ENCODE measurements around the gene SPCS3.
"Not testable (repeated sequence)": the region's sequence is repeated elsewhere in the genome, so short reads cannot be mapped to it uniquely, and the experiment has no call there.

Gene SPCS3

DNA sequence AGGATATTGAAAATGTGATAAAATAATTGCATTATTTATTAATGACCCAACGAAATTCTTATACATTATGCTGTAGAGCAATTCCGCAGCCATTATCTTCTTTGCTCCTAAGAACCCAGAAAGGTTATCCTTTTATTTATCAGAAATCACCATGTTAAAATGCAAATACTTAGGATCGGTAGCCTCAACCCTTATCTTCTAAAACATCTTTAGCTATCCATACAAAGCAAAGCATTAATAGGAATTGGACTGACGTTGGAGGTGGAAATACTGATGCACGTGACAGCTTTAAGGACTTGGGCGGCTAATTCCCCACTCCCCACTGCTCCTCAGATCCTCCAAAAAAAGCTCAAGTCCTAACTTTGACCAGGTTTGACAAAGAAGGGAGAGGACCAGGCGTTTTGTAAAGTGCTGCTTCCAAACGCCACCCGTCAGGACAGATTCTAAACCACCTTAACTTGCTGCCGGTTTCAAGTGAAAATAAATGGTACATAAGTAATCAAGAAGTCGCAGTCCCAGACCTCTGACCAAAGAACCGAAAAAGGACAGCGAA is 539 bp upstream of the SPCS3 start:
- TF ChIP-seq ZNF274 (IDR thresholded peaks at IDR 0.05; ENCODE audit: low read depth, low read length) = no peak
- peak overlapping the region; percentile 94 for H3K4me3 ChIP-seq (ENCODE audit: low read length)

DNA sequence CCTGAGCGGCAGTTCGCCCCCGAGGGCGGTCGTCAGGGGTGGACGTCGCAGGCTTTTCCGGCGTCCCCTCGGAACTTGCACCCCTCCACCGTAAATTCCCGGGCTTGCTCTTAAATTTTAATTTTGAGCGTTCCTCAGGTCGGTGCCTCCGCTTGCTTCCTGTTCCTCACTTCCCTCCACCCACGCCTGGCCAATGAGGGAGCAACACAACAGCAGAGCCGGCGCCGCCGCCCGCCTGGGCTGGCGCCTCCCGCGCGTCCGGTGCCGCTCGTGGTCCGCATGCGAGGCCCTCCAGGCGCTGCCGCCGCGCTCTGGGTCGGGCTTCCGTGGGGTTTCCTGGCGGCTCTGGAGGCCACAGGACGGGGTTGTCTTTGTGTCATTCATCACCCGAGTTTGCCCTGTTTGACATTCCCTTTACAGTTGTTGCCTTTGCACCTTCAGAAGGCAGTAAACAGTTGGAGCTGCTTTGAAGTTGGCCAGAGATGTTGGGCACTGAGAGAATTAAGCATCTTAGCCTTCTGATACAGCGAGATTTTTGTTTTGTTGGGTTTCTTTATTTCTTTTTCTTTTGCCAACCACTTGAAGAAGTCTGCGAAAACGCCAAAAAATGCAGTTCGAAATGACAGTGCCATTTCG is 692 bp downstream of the SPCS3 start:
- H3K4me3 ChIP-seq (ENCODE audit: low read length) = peak overlapping the region; percentile 96
- TF ChIP-seq ZNF274 (IDR thresholded peaks at IDR 0.05; ENCODE audit: low read depth, low read length) = no peak

DNA sequence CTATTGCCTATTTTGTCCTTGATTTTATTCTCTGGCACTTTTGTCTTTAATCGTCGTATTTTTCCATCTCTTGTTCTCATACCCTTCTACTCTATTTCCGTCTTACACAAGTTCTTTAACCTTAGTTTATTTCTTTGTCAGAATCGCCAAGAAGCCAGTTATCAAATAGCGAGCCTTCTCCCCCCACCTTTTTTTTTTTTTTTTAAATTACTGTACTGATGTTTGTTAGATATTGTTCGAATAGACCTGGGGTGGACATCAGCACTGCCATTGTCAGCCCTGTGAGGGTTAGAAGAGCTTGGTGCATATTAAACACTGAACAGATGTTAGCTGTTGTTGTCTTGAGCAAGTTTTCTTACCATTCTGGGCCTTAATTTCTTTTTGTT is 1.2 kb downstream of the SPCS3 start:
- peak overlapping the region; percentile 96 for H3K4me3 ChIP-seq (ENCODE audit: low read length)
- TF ChIP-seq ZNF274 (IDR thresholded peaks at IDR 0.05; ENCODE audit: low read depth, low read length) = no peak

DNA sequence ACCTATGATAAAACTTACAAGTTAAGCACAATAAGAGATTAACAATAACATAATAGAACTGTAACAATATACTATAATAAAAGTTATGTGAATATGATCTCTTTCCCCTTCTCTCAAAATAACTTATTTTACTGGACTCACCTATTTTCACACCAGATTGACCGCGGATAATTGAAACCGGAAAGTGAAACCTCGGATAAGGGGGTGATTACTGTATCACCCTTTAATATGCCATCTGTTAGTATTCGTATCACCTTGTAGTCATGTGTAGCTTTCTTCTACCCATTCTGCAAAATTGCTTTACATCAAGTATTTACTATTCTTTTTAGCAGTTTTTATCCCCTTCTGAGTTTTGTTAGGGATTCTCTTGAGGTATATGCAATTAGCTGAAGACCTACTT is 1.8 kb downstream of the SPCS3 start:
- no peak for TF ChIP-seq ZNF274 (IDR thresholded peaks at IDR 0.05; ENCODE audit: low read depth, low read length)

DNA sequence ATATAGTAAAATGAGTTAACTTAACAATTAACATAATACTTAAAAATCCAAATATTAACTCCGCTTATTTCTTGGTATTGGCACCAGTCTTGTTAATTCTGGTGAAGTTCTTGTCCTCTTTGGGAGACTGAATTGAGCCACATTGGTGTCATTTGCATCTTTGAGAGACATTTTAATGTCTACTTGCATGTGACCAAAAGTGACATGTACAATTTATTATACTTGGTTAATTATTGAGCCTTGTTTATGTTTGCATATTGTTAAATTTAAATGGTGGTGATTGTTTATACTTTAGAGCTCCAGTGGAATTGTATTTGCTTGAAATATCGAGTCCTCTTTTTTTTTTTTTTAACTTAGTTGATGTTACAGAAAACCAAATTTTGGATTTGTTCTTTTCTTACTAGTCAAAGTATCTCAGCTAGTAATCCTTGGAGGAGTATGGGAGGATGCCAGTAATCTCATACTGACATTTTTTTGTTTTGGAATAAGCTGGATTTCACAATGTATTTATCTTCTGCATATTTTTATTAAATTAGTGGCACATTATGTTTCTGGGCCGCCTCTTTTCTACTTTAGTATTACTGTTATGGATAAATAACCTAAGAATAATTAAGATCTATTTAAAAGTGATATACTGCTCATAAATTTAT is 3.9 kb downstream of the SPCS3 start:
- H3K4me3 ChIP-seq (ENCODE audit: low read length) = no peak overlapping the region
- no peak for TF ChIP-seq ZNF274 (IDR thresholded peaks at IDR 0.05; ENCODE audit: low read depth, low read length)

More for the DNA sequence above, 1.8 kb downstream of the SPCS3 start:
- H3K4me3 ChIP-seq (ENCODE audit: low read length) = peak overlapping the region; percentile 96; the same call in 1 of the 2 replicates

DNA sequence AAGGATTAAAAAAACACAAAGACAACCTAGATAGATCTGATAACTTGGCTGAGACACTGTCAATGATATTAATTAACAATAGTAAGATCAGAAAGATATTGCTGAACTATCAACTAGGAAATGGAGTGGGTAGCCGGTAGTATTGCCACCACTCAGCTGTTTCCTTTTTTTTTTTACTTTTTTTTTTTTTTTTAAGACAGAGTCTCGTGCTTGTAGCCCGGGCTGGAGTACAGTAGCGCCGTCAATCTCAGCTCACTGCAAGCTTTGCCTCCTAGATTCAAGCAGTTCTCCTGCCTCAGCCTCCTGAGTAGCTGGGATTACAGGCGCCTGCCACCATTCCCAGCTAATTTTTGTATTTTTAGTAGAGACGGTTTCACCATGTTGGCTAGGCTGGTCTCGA is 5.1 kb downstream of the SPCS3 start:
- not testable (repeated sequence) for H3K4me3 ChIP-seq (ENCODE audit: low read length)

DNA sequence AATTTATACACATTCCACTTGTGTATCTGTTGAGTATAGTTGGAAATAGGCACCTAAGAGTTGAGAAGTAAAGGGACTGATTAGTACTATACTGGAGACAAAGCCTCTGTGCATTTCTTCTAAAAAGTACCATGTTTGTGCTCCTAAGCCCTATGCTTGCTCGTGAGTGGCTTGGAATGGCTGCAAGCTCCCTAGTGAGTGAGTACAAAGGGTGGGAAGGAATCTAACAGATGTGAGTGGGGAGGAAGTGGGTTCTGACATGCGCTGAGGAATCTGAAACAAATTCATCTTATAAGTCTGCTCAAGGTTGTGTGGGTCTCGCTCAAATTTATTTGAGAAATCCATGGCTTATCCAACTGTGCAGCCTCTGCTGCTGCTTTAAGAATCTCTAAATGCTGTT is 13.3 kb downstream of the SPCS3 start:
- TF ChIP-seq ZNF274 (IDR thresholded peaks at IDR 0.05; ENCODE audit: low read depth, low read length) = no peak
- H3K4me3 ChIP-seq (ENCODE audit: low read length) = no peak overlapping the region

DNA sequence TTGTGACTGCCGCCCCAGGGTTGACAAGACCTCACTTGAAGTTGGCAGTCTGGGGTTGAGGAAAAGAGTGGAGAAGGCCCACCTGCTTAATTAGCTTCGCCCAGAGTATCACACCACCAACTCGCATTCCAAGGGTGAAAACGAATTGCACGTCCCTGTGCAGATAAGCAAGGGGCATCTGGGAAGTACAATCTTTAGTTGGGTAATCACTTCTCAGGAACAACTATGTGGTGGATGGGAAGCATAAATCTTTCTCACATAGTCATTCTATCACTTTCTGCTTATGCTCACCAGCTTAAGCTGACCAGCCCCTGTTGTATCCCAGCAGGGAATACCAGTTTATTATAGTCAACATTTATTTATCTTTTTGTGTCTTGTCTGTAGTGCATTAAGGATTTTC is 14.3 kb downstream of the SPCS3 start:
- no peak for TF ChIP-seq ZNF274 (IDR thresholded peaks at IDR 0.05; ENCODE audit: low read depth, low read length)
- H3K4me3 ChIP-seq (ENCODE audit: low read length) = no peak overlapping the region

DNA sequence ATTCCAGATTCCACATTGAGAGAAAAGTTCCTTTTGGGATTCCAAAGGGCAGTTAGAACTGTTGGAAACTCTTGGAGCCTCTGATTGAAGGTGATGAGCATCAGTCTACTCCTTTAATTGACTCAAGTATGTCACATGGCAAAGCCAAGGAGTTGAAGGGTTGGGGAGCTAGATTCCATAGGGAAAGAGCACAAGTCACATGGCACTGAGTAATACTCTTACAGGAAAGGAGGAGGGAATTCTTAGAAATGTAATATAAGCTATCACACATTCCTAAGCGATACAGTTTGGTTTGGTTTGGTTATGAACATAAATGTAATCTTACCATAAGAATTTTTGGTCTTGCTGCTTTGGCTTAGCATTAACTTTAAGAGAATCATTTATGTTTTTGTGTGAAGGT is 15.7 kb downstream of the SPCS3 start:
- no peak for TF ChIP-seq ZNF274 (IDR thresholded peaks at IDR 0.05; ENCODE audit: low read depth, low read length)
- H3K4me3 ChIP-seq (ENCODE audit: low read length) = no peak overlapping the region

DNA sequence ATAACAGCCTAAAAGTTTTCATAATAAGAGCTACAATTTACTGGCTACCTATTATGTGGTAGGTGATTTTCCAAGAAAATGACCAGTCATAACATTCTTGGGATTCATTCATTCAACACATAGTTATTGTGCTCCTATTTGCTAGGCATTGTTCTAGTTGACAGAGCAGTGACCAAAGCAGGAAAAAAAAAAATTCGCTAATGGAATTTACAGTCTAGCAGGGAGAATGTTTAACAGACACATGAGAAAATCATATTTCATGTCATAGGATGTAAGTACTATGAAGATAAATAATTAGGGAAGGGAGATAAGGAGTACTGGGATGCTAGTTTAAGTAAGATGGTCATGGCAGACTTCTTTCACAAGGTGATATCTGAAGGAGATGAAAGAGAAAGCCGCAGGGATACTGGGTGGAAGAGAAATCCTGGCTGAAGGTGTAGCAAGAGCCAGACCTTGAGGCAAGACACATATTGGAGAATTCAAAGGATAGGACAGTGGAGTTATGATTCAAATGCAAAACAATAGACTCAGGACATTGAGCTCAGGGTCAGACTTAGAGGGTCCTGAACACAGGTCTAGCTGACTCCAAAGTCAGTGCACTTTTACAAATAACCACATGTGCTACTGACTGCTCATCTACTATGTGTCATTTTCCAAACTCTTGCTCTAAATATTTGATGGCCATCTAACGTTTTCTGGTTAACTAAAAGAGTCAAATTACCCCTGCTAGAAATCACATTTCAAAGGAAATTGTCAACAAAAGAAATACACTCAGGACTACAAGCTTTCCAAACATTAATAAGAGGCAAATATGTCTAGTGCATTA is 20.4 kb downstream of the SPCS3 start:
- no peak for TF ChIP-seq ZNF274 (IDR thresholded peaks at IDR 0.05; ENCODE audit: low read depth, low read length)
- no peak overlapping the region for H3K4me3 ChIP-seq (ENCODE audit: low read length)

DNA sequence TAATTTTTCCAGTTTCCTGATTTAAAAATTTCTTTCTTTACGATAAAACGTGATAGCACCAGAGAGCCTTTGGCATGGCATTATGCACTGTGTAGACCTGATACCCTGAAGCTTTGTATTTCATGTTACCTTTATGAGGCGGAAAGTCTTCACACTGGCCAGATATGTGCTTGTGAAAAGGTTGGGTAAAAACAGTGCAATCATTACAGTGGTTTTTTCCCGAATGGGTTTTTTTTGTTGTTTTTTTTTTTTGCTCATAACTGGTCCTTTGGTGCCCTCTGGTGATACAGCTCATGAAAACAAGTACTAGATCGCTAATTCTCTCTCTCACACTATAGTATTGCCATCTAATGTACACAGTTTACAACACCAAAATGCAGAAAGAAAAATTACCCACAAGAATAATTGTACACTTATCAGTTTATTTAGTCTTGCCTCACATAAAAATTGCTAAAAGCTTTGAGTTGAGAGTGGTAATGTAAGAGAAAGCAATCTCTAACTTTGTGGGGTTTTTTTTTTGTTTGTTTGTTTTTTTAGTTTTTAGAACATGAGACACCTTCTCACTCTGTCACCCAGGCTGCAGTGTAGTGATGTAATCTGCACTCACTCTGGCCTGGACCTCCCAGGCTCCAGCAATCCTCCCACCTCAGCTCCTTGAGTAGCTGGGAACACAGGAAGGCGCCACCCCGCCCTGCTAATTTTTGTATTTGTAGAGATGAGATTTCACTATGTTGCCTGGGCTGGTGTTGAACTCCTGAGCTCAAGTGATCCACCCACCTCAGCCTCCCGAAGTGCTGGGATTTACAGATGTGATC is 21.3 kb downstream of the SPCS3 start:
- TF ChIP-seq ZNF274 (IDR thresholded peaks at IDR 0.05; ENCODE audit: low read depth, low read length) = no peak
- no peak overlapping the region for H3K4me3 ChIP-seq (ENCODE audit: low read length)

DNA sequence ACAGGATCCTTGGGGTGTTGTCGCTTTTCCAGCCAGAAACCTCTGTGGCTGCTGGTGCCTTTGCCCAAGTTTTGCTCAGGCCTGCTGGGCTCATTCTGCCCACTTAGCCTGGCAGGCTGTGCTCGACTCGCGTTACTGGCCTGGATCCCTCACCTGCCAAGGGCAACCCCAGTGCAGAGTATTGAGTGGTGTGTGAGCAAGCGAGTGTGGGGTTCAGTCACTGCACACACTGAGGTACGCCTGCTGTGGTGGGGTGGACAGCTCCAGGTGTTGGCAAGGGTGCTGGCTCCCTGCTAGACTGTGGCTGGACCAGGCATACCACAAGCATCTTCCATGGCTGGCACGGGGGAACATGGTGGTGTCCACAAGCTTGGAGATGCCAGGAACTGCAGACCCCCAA is 22.6 kb downstream of the SPCS3 start:
- TF ChIP-seq ZNF274 (IDR thresholded peaks at IDR 0.05; ENCODE audit: low read depth, low read length) = no peak
- no peak overlapping the region for H3K4me3 ChIP-seq (ENCODE audit: low read length)

DNA sequence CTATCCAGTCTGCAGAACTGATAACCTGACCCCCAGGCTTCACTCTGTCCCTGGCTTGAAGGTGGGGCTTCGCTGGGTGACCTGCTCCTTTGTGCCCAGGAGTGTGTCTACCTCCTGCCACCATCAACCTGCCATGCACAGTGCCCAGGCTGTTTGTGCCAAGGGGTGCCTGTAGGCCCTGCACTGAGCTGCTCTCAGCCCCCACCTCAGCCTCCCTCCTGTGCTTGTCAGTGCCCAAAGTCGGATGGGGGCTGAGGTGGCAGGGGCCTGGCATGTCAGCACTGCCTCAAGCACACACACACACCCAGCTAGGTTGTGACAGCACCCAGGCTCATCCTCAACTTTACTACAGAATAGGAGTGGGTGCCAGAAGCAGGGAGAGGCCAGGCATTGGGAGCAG is 23.5 kb downstream of the SPCS3 start:
- no peak for TF ChIP-seq ZNF274 (IDR thresholded peaks at IDR 0.05; ENCODE audit: low read depth, low read length)
- no peak overlapping the region for H3K4me3 ChIP-seq (ENCODE audit: low read length)

DNA sequence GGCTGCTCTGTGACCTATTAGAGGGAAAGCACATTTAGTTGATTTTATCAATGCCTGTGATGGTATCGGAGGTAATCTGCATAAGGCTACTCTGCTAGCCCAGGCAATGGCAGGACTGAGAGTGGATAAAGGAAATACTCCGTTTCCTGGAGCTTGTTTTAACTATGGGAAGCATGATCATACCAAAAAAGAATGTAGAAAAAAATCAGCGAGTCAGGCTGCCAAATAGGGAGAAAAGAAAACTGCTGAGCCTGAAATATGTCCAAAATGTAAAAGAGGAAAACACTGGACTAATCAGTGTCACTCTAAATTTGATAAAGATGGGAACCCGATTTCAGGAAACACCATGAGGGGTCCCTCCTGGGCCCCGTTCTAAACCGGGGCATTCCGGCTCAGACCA is 25.6 kb downstream of the SPCS3 start:
- not testable (repeated sequence) for H3K4me3 ChIP-seq (ENCODE audit: low read length)

DNA sequence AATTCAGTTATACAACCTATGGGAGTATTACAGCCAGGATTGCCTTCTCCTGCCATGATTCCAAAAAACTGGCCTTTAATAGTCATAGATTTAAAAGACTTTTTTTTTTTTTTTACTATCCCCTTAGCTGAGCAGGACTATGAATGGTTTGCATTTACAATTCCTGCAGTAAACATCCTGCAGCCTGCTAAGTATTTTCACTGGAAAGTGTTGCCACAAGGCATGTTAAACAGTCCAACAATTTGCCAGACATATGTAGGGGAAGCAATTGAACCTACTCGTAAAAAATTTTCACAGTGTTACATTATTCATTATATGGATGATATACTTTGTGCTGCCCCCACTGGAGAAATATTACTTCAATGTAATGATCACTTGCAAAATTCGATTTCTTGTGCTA is 27.1 kb downstream of the SPCS3 start:
- not testable (repeated sequence) for H3K4me3 ChIP-seq (ENCODE audit: low read length)

Data from GM08714 (cell line).